EL (cell line): ENCODE results near the gene SENP1.
A peak's percentile ranks its signal among the peaks of the same experiment; 100 is the strongest.
"Not testable (repeated sequence)": the region's sequence is repeated elsewhere in the genome, so short reads cannot be mapped to it uniquely, and the experiment has no call there.

Experiments used
- DNase-seq: peaks from one replicate; pipeline ENCODE4 v3.0.0-alpha.2; 2016

The SENP1 gene

DNA sequence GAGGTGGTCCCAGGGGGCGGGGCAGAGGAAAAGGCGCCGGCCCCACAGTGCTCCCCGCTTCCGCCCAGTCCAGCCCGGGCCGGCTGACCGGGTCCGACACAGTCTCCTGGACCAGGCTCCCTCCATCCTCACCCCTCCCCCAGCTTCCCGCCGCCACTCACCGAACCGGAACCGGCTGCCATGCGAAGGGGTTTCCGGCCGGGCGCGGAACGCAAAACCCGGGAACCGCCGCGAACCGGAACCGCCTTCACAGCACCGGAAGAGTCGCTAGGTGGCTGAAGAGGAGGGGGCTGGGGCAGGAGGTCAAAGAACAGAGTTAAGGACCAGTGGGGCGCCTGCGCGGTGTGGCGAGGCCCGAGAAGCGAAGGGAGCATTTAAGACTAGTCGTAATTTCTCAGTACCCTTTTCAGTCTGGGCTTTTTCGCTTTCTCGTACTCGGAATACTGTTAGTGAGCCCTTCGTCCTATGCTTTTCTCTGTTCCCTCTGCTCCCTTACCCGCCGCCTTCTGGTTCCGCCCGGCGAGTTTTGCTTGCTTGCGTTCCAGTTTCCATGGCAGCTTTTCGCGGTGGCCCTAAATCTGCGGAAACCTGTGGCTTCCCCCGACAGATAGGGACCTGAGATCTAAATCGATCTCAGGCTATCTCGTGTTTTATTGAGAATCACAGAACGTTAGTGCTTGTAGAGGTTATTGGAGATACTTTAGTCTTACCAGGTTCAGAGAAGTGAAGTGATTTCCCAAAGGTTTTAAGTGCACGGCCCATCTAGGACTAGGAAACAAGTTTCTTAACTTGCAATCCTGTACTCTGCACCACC, at the start of gene SENP1:
TSS of gene SENP1 (minus strand) at position 213 of the 814 bp plus-strand sequence. CDS start 4,607 bp downstream, outside the sequence.
- DNase-seq, result peak; percentile 86

DNA sequence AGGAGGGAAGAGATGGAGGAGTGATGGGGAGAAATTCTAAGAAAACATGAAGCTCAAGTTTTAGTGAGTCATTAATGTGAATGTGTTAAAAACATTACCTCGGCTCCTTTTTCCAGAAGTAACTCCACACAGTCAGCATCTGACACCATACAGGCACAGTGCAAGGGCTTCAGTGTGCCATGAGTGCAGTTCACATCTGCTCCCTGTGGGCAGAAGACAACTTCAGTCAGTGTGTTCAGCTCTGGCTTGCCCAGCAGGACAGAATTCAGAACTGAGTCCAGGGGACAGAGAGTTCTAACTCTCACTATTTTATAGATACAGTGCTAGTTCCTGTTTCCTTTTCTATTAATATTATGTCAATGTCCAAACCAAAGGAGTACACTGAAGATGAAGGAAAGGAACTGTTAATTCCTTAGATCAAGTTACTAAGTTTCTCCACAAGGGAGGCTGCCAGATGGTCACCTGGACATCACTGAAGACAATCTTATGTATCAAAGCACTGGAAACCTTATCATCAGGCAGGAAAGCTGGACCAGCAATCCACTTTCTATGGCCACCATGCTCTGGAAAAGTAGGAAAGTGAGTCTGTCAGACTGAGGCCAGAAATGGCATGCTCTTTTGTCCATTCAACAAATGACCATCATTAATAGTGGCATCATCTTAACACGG, 45.4 kb upstream of the SENP1 start:
- DNase-seq, result no peak

DNA sequence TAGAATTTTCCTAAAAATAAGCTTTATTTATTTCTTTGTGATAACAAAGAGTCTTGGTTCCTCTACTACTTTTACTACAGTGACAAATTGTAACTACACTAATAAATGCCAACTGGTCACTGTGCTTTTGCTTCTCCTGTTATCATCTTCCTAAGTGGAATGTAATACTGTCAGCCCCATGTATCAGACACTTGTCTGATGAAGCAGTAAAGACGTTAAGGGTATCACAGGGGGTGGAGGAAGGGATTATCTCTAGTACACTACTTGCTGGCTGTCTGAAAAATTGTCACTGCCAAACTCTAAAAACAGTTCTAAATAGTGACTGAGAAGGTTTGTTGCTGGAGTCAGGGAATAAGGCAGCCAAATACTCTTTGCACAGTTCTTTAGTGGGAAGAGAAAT, 40.1 kb upstream of the SENP1 start:
- no peak for DNase-seq

DNA sequence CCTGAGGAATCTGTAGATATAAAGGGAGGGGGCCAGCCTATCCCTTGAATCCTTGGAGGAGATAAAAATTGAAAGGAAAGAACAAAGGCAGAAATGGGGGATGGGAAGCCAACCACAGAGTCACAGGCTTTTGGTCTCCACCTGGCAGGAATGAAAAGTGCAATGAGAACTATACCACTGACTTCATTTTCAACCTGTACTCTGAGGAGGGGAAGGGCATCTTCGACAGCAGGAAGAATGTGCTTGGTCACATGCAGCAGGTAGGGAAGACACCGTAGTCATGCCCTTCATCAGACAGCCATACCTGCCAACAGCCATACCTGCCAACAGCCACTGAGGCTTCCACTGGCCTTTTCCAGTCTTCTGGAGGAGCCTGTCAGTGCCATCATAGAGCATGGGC, 38.0 kb upstream of the SENP1 start:
- no peak for DNase-seq

DNA sequence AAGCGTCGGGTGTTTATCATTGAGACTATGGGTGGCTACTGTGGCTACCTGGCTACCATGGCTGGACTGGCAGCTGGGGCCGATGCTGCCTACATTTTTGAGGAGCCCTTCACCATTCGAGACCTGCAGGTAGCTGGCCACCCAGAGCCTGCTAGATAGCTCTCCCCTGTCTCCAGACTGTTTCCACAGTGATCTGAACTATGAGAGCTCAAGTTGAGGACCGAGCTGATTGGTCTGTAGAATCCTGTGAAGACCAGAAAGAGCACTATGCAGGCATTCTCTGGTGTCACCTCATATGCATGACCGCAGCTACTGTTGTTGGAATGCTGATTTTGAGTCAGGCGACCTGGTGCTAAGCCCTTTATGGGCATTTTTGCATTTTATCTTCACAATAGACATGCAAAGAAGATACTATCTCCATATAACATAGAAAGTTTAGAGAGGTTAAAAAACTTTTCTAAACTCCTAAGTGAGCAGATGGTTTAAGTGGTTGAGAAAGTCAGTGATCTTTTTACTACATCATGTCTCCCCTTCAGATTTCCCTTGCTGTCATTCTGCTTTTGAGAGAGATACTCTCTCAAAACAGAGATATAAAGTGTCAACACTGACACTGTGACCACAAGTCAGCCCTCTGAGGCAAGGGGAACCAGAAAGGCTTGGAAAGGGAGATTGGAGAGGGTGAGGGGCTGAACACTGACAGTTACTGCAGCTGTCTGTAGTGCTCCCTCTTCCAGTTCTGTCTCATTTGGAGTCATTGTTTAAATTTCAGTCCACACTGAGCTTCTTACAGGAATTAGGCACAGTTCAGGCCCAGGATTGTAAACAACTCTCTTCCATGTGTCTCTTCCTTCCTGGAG, 37.2 kb upstream of the SENP1 start:
- no peak for DNase-seq

DNA sequence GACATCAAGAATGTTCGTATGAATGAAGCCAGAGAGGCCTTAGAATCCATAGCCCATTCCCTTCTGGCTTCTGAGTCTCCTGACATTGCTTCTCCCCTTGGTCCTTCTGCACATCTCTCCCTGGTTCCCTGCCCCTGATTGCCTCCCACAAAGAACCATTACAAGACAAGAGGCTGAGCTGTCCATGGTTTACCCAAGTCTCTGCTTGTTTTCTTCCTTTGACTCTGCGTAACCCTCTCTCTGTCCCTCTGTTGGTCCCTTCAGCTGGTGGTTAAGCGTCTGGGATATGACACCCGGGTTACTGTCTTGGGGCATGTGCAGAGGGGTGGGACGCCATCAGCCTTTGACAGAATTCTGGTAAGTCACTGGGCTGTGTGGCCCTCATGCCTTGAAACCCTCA, 29.1 kb upstream of the SENP1 start:
- DNase-seq, result no peak

DNA sequence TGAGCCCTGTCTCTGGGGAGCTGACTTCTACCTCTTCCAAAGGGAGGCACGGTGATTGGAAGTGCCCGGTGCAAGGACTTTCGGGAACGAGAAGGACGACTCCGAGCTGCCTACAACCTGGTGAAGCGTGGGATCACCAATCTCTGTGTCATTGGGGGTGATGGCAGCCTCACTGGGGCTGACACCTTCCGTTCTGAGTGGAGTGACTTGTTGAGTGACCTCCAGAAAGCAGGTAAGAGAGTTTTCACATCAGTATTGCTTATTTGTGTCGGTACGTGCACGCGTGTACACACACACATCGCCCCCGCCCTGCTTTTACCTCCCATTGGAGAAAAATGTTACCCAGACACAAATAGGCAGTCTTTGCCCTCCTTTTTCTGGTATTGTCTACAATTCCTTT, 26.9 kb upstream of the SENP1 start:
- DNase-seq, result no peak

DNA sequence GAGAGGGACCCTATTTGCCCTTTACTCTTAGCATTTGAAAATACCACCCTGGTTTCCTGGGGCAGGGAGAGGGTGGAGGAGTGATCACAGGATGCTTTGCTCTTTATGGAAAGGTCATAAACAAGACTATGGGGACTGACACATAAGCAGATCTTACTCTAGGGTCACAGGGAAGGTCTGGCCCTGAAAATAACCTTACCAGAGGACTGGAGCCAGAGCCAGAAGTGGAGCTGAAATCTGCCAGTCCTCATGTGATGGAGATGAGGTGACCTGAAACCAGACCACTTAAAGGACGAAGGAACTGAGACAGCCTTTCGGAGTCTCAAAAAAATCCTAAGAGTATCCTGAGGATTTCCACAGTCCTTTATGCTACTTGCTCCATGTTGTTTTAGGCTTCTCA, 25.6 kb upstream of the SENP1 start:
- DNase-seq, result no peak

DNA sequence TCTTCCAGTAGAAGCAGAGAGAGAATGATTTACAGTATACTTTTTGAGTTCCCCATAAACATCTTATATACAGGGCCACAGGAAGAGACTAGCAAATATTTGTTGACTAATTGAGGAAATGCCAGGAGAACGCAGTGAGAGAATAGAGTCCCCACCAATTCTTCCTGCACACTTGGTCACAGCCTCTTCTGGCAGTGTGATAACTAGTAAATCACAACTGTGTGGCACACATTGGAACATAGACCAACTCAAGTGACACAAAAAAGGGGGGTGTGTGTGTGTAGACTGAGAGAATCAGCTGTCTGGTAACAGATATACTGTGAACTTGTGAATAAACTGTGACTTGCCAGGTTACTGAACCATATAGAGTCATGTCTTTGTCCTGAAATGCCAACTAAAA, 23.5 kb upstream of the SENP1 start:
- DNase-seq, result no peak

DNA sequence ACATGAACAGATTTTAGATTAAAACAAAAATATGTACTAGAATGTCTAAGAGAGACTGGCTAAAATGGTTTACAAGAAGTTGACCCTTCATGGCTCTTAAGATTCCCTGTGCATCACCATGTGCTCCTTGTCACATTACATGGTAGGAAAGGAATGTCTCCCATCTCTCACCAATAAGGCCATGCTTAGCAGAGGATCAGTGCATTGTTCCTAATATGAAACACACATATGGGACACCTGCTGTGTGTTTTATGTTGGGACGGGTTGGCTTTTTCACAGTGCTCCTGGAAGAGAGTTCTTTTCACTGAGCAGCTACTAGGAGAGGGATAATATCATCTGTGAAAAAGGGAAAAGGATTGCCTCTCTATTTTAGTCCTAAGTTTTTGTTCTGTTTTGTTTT, 22.9 kb upstream of the SENP1 start:
- peak; percentile 48 for DNase-seq

DNA sequence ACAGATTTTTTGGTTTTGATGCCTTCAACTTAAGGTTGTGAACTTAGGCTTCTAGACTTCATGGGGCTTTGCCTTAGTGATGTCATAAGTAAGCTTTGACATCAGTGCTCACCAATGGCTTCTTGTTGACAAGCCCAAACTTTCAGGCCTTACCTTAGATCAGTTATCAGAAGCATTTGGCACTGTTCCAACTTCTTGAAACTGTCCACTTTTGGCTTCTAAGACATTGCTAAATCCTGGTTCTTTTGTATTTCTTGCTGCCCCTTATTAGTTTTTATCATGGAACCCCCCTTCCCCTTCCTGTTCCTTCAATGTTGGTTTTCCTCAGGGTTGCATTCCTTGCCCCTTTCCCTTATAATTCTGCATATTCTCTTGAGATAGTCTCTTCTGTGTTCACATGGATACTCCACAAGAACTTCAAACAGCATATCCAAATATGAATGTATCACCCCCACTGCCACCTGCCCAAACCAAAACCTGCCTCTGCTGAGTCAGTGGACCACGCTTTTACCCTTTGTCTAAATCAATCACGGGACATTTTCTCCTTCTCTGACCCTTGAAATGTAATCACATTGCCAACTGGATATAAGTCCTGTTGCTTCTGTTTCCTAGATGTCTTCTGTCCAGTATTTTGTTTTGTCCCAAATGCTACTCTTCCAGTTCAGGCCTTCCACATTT, 21.2 kb upstream of the SENP1 start:
- no peak for DNase-seq

DNA sequence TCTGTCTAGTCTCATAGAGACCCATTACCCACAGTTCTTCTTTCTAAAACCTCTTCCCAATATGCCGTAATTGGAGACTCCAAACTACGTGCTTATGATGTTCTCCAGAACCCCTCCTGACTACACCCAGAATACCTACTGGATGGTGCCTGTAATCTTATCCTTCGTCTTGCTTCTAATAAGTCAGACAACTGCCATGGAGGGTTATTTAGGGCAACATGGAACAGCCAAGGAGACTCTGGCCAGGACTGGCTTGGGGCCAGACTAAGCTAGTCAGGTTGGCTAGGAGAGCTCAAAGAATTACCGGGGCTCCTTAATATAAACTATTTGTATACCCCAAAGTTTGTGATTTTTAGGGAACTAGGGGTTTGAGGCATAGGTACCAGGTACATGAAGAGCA, 20.1 kb upstream of the SENP1 start:
- DNase-seq, result no peak

DNA sequence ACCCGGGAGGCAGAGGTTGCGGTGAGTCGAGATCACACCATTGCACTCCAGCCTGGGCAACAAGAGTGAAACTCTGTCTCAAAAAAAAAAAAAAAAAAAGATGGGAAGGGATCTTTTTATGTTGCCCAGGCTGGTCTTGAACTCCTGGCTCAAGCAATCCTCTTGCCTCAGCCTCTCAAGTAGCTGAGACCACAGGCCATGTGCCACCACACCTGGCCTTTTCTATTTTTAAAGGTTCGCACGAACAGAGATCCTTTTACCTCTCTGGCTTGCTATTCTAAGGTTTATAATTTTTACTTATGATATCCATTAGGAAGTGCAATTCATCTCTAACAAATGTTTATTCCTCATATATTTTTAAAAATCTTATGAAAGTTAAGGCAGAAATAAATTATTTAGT, 19.7 kb upstream of the SENP1 start:
- DNase-seq, result not testable (repeated sequence)

DNA sequence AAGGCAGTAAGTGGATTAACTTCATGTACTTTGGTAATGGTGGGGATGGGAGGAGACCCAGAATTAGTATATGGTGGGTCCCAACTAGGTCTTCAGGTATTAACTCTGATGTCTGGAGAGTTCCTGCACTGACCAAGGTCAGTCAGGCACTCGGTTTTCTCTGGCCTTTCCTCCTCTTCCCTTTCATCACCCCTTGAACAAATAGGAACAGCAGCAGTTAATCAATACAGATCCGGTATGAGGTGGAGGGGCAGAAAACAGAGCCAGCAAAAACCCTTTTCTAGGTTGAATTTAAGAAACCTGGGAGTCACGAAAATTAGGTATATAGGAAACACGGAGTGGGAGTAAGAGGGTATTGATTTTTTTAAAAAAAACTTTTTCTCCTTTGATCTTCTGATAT, 17.3 kb upstream of the SENP1 start:
- DNase-seq, result no peak

DNA sequence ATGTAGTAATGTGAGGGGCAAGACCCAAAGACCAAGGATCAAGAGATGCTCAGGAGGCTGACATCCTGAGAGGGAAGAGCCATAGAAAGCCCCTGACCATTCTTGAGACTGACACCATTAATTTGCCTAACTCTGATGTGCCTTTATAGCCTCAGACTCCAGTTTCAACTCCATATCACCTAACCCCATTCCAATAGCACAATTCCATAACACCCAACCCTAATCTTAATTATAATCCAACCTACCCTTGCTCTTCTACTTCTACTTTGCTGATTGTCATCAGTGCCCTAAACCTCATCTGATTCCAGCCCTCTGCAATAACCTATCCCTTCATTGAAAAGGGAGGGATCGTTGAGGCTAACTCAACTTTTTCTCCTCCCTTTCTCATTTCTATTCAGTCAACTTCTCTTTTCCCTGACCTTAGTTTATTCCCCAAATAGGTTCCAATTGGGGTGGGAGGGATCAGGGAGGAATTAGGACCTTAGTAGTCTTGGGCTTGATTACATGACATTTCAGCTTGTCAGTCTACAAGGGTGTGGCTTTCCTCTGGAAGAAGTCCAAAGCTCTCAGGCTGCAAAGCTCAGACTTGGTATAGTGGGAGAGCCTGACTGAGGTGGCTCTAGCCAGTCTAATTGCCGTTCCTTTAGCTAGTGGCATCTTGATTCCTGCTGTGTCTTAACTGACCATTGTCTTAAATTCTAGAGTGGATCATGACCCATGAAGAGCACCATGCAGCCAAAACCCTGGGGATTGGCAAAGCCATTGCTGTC, 16.4 kb upstream of the SENP1 start:
- DNase-seq, result no peak

DNA sequence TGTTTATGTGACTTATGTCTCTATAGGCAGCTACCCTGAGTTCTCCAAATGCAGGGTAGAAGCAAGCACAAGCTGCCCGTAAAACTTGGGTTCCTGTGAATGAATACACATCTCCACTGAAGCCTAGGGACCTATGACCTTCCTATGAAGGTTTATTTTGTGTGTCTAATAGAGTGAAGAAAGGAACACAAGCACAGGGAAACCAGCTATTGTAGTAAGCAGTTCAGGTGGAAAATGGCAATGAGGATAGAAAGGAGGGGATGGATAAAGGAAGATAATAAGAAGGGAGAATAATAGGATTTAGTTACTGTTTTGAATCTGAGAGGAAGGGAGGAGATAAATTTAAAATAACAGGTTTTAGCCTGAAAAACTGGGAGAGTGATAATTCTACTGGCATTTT, 15.6 kb upstream of the SENP1 start:
- DNase-seq, result no peak

DNA sequence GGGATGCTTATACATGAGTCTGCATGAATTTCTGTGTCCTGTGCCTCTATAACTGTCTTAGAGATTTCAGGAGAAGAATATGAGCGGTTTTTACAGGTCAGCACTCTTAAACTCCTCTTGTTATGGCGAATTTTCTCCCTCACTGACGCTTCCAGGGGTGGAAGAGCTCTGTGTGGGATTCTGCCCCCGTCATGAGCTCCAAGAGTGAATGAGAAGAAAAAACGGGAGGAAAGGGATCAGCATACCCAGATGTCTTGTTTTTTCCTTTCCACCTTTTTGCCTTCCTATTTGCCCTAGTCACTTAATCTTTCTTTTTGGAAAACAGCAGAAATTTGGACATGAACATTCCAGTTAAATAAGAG, 13.9 kb upstream of the SENP1 start:
- DNase-seq, result no peak

DNA sequence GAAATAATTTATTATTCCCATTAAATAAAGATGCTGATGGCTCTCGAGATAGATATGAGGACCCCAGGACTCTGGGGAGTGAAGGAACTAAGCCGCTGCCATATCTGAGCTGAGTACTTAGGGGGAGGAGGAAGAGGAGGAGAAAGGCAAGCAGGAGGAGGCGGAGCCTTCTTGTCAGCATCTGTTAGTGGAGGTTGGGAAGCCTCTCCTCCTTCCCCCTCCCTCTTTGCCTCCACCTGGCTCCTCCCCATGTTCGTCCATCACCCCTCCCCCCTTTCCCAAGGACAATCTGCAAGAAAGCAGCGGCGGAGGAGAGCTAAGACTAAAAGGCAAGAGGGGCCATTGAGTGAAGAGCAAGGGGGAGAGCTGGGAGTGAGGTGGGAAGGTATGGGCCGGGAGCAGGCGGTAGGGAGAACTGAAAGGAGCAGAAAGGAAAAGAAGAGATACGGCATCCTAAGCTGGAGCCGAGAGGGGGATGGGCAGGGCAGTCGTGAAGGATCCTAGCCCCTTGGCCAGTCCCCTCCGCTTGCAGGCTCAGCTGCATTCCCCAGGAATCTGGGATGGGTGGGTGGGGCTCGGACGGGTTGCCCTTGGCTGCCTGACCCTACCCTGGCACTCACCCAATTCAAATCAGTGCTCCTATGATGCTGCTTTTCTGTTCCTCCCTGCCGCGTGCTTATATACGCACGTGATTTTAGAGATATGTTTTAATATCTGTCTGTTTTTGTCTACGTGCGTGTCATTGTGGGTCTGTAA, 13.4 kb upstream of the SENP1 start, which contains the start of gene PFKM:
TSS of gene PFKM (plus strand) at position 287 of the 756 bp plus-strand sequence. CDS start 3,411 bp downstream, outside the sequence.
- DNase-seq, result peak; percentile 93

DNA sequence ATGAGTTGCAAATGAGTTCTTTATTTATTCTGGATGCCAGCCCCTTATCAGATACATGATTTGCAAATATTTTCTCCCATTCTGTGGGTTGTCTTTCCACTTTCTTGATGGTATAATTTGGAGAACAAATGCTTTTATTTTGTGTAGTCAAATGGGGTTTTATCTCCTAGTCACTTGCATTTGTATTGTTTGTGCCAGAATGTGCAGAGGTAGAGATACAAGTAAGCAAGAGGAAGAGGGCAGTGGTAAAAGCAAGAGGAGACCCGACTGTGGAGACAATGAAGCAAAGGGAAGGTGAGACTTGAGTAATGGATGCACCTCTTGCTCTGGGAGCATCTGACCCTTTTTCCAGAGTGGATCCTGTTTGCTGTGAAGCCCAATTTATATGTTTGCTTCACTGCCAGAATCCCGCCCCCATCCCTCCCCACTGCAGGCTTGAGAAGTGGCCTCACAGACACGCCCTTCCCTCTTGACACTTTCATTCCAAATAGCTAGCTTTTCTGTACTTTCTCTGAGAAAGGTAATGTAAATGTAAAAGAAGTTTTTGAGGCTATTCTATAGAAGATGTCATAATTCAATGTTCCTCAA, 12.5 kb upstream of the SENP1 start:
- DNase-seq, result no peak

DNA sequence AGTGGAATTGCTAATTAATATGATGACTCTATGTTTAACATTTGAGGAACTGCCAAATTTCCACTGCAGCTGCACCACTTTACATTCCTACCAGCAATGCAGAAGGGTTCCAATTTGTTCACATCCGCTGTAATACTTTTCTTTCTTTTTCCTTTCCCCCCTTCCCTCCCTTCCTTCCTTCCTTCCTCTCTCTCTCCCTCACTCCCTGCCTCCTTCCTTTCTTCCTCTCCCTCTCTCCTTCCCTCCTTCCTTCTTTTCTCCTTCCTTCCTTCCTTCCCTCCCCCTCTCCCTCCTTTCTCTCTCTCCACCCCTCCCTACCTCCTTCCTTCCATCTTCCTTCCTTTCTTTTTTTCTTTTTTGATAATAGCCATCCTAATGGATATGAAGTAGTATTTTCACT, 10.1 kb upstream of the SENP1 start:
- no peak for DNase-seq

DNA sequence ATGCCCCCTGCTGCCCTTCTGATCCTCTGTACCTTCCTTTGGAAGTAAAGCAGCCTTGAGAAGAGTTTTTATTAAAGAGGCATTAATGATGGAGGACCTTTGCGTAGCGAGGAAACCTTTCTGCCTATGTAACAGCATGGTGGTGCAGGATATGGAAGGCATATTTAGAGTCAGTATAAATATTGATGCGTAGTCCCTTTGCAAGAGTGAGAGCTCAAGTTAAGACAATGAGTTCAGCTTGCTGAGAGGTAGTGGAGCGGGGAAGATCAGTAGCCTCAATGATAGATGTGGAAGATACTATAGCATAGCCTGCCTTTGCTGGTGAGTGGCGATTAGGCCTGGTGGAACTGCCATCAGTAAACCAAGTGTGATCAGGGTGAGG, 5.4 kb upstream of the SENP1 start:
- not testable (repeated sequence) for DNase-seq
